ENCODE data around the gene LBHD2.

Gene LBHD2

GRCh38 chr14:103074729-103075367 lies 9.2 kb upstream of the LBHD2 start:
- no peak for DNase-seq (ENCODE audit: low spot score)
- TF ChIP-seq, protein P1, sequence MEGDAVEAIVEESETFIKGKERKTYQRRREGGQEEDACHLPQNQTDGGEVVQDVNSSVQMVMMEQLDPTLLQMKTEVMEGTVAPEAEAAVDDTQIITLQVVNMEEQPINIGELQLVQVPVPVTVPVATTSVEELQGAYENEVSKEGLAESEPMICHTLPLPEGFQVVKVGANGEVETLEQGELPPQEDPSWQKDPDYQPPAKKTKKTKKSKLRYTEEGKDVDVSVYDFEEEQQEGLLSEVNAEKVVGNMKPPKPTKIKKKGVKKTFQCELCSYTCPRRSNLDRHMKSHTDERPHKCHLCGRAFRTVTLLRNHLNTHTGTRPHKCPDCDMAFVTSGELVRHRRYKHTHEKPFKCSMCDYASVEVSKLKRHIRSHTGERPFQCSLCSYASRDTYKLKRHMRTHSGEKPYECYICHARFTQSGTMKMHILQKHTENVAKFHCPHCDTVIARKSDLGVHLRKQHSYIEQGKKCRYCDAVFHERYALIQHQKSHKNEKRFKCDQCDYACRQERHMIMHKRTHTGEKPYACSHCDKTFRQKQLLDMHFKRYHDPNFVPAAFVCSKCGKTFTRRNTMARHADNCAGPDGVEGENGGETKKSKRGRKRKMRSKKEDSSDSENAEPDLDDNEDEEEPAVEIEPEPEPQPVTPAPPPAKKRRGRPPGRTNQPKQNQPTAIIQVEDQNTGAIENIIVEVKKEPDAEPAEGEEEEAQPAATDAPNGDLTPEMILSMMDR (IDR thresholded peaks at IDR 0.05; ENCODE audit: extremely low read depth, missing control alignments) = no peak

DNA sequence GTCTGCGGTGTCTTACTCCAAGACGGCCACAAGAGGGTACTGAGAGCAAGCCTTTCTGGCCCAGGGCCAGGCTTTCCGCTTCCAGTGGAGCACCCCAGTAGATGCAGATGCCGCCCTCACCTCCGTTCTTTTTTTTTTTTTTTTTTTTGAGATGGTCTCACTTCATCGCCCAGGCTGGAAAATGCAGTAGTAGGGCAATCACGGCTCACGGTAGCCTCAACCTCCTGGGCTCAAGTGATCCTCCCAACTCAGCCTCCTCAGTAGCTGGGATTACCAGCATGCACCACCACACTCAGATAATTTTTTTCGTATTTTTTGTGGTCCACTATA lies 5.6 kb upstream of the LBHD2 start:
- peak; percentile 91 for DNase-seq (ENCODE audit: low spot score)
- TF ChIP-seq, protein P1 (IDR thresholded peaks at IDR 0.05; ENCODE audit: extremely low read depth, missing control alignments) = peak; percentile 67

DNA sequence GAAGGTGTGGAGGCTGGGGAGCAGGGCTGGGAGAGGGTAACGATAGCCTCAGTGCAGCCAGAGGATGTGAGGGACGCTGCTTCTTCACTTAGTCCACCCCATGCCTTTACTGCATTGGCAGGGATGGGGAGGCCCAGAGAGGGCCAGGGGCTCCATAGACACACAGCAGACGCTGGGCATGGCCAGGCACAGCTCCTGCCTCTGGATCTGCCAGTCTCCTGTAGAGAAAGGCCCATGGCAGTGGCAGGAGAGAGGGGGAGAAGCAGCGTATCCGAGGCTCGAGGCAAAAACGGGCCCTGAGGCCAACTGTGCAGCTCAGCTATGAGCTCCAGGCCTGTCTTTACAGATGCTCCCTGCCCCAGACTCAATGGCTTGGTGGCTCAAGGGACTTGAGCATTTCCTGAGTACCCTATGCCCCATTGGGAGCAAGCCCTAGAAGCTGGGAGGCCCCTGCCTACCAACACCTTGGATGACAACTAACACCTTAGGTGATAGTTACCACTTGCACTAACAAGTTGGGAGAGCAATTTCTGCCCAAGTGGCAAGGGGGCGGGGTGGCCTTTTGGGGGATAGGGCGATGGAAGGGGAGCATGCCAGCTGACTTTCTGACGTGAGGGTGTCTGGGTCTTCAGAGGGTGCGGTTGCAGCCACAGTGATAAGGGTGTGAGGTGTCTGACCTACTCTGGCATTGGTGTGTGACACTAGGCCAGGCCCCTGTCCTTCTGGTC lies 5.0 kb upstream of the LBHD2 start:
- TF ChIP-seq, protein P1 (IDR thresholded peaks at IDR 0.05; ENCODE audit: extremely low read depth, missing control alignments) = no peak
- no peak for DNase-seq (ENCODE audit: low spot score)

DNA sequence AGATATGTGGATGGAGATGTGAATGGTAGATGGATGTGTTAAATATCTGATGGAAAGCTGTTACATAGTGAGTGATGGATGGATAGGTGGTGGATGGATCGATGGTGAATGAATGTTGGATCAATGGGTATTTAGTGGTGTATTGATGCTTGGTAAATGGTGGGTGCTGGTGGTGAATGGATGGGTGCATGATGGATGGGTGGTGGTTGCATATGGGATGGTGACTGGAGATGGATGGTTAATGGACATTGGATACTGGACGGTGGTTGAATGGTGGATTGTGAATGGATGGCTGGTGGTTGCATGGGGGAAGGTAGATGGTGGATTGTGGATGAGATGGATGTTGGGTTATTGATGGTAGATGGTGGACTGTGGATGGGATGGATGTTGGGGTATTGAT lies 2.1 kb upstream of the LBHD2 start:
- TF ChIP-seq, protein P1 (IDR thresholded peaks at IDR 0.05; ENCODE audit: extremely low read depth, missing control alignments) = no peak
- DNase-seq (ENCODE audit: low spot score) = no peak

- TF ChIP-seq, protein P1 (IDR thresholded peaks at IDR 0.05; ENCODE audit: extremely low read depth, missing control alignments) = no peak
- DNase-seq (ENCODE audit: low spot score) = no peak
Observed at GRCh38 chr14:103085106-103086091, 1.4 kb downstream of the LBHD2 start.

GRCh38 chr14:103086771-103087342 lies 2.8 kb downstream of the LBHD2 start:
- no peak for DNase-seq (ENCODE audit: low spot score)
- TF ChIP-seq, protein P1 (IDR thresholded peaks at IDR 0.05; ENCODE audit: extremely low read depth, missing control alignments) = no peak
